Measurements from ENCODE around the gene RPS29. TPM values are rescaled to one million over a fixed set of nuclear protein-coding genes. Genes with fewer than 3 reads are reported as not detected.

RPS29 gene
- total and polyA plus RNA-seq, 4 experiments from 2014 or later: 3,602 to 10,008 (median 6,192) TPM

DNA sequence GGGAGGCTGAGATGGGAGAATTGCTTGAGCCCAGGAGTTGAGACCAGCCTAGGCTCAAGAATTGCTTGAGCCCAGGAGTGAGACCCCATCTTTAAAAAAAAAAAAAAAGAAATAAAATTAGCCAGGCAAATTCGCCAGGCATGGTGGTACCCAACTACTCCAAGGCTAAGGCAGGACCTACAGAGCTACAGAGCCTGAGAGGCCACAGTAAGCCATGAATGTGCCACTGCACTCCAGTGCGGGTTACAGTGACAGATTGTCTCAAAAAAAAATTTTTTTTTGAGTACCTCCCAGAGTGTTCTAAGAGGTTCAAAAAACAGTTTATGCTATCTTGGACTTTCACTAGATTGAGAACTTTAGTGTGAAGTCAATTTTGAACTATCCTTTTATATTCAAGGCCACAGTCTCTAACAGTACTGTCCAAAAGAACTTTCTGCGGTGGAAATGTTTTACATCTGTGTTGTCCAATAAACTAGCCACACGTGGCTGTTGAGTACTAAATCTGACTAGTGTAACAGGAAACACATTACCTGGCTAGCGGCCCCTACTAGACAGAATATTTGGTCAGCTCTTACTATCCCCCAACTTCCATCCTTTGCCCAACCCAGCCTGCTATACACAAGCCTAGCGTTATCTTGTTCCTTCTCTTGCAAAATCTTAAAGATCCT lies 31.8 kb upstream of the RPS29 start:
- Histone ChIP-seq H3K36me3 (ENCODE audit: insufficient read depth, low read length) (peaks cover 13% of the 10 kb centered on the region), H3K4me3 (ENCODE audit: low read length in 2 of 2) (no peak overlapping the region), H3K4me1 (ENCODE audit: insufficient read depth, low read length) (peaks cover 43% of the 10 kb centered on the region), H3K27ac (ENCODE audit: low read depth, low read length) (peak overlapping the region; percentile 1), H3K27me3 (ENCODE audit: insufficient read depth, low read length) (no peaks in the 10 kb centered on the region), H3K9me3 (ENCODE audit: control insufficient read depth in 1 of 2, low read length in 2 of 2) (no peaks in the 10 kb centered on the region)
- ChIA-PET CTCF (ENCODE audit: partially characterized antibody) (no interaction called here), POLR2A (ENCODE audit: partially characterized antibody) (interaction anchor here (1.1 to 2.4 kb wide), 3 partner anchors 16 to 32 kb away, joined by 4 to 9 read pairs (median 6); partner anchors contain the start of genes LRR1 and RPS29)
- Mint-ChIP-seq H3K27me3 (no peaks in the 10 kb centered on the region), H3K27ac (peak overlapping the region; percentile 51 to 100 (median 99)), H3K9me3 (peaks cover 0 to 4% (median 0%) of the 10 kb centered on the region in 8 donors), H3K36me3 (peaks cover 14 to 56% of the 10 kb centered on the region in 2 donors), H3K4me3 (peak overlapping the region in 7 of 8 donors; percentile 3 to 96 (median 25)), H3K4me1 (peaks cover 22 to 52% (median 30%) of the 10 kb centered on the region in 4 donors)
- intact Hi-C loops (cut with micrococcal nuclease): no loop called here
- no peak for DNase-seq

DNA sequence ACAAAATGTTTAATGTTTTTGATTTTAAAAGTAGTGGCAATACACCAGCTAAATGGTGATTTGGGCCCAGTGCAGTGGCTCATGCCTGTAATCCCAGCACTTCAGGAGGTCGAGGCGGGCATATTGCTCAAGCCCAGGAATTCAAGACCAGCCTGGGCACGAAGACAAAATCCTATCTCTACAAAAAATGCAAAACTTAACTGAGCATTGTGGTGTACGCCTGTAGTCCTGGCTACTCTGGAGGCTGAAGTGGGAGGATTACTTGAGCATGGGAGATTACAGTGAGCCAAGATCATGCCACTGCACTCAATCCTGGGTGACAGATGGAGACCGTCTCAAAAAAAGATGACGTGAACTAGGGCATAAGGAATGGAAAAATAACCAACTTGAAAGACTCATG lies 29.6 kb upstream of the RPS29 start:
- Mint-ChIP-seq H3K27me3 (no peaks in the 10 kb centered on the region), H3K27ac (peak overlapping the region in 1 of 7 donors; percentile 23), H3K4me3 (no peak overlapping the region), H3K9me3 (peaks cover 0 to 3% (median 0%) of the 10 kb centered on the region in 8 donors), H3K36me3 (peaks cover 14 to 46% of the 10 kb centered on the region in 2 donors), H3K4me1 (peaks cover 14 to 40% (median 19%) of the 10 kb centered on the region in 4 donors)
- ChIA-PET CTCF (ENCODE audit: partially characterized antibody) (no interaction called here), POLR2A (ENCODE audit: partially characterized antibody) (interaction anchor here (1.2 kb wide), 1 partner anchor 17 kb away, joined by 3 read pairs; the partner anchor contains the start of gene LRR1)
- Histone ChIP-seq H3K36me3 (ENCODE audit: insufficient read depth, low read length) (peaks cover 13% of the 10 kb centered on the region), H3K4me1 (ENCODE audit: insufficient read depth, low read length) (peaks cover 27% of the 10 kb centered on the region), H3K4me3 (ENCODE audit: low read length in 2 of 2) (no peak overlapping the region), H3K9me3 (ENCODE audit: control insufficient read depth in 1 of 2, low read length in 2 of 2) (no peaks in the 10 kb centered on the region), H3K27ac (ENCODE audit: low read depth, low read length) (no peak overlapping the region), H3K27me3 (ENCODE audit: insufficient read depth, low read length) (no peaks in the 10 kb centered on the region)
- DNase-seq: no peak
- intact Hi-C loops (cut with micrococcal nuclease): no loop called here

DNA sequence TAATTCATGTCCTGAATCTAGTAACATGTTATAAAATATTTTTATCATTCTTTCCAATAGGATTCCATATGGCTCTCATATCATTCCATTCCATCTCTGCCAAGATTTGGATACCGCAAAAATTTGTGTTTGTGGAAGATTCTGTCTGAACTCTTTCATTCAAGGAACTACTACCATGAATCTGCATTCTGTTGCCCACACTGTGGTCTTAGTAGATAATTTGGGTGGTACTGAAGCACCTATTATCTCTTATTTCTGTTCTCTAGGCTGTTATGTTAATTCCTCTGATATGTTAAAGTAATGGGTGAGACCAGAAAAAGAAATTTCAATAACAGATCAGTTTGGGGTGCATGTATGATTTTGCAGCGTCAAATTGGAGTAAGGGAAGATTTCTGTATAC lies 28.0 kb upstream of the RPS29 start:
- ChIA-PET POLR2A (ENCODE audit: partially characterized antibody) (no interaction called here), CTCF (ENCODE audit: partially characterized antibody) (interaction anchor here (0.8 to 1.1 kb wide), 2 partner anchors 18 to 20 kb away, joined by 3 to 5 read pairs; no protein-coding TSS in a partner anchor)
- H3K4me3 ChIP-seq (ENCODE audit: low read length in 2 of 2): no peak overlapping the region
- peaks cover 14 to 25% (median 16%) of the 10 kb centered on the region in 4 donors for H3K4me1 Mint-ChIP-seq
- H3K36me3 Mint-ChIP-seq: peaks cover 14 to 30% of the 10 kb centered on the region in 2 donors
- no peak overlapping the region for H3K27ac ChIP-seq (ENCODE audit: low read depth, low read length)
- H3K36me3 ChIP-seq (ENCODE audit: insufficient read depth, low read length): peaks cover 13% of the 10 kb centered on the region
- no peaks in the 10 kb centered on the region for H3K27me3 Mint-ChIP-seq
- H3K4me3 Mint-ChIP-seq: no peak overlapping the region
- peak overlapping the region in 3 of 7 donors; percentile 4 to 74 (median 35) for H3K27ac Mint-ChIP-seq
- peaks cover 22% of the 10 kb centered on the region for H3K4me1 ChIP-seq (ENCODE audit: insufficient read depth, low read length)
- intact Hi-C loops (cut with micrococcal nuclease): no loop called here
- no peak for DNase-seq
- H3K9me3 Mint-ChIP-seq: no peaks in the 10 kb centered on the region
- H3K27me3 ChIP-seq (ENCODE audit: insufficient read depth, low read length): no peaks in the 10 kb centered on the region
- H3K9me3 ChIP-seq (ENCODE audit: control insufficient read depth in 1 of 2, low read length in 2 of 2): no peaks in the 10 kb centered on the region

DNA sequence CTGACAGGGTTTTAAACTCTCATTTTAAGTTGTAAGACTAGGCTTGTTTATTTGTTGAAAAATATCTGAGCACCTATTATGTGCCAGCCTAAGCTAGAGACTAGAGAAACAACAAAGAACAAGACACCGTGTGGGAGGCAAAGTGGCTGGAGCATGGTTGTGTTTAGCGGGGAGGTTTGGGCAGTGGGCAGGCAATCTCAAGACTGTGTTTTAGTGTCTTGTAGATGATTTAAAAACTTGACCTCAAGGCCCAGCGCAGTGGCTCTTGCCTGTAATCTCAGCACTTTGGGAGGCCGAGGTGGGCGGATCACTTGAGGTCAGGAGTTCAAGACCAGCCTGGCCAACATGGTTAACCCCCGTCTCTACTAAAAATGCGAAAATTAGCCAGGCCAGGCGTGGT lies 26.5 kb upstream of the RPS29 start:
- Mint-ChIP-seq H3K27me3 (no peaks in the 10 kb centered on the region), H3K27ac (no peak overlapping the region), H3K9me3 (no peaks in the 10 kb centered on the region), H3K4me1 (peaks cover 4 to 16% (median 6%) of the 10 kb centered on the region in 4 donors), H3K36me3 (peaks cover 4 to 22% of the 10 kb centered on the region in 2 donors), H3K4me3 (no peak overlapping the region)
- peaks cover 7% of the 10 kb centered on the region for H3K4me1 ChIP-seq (ENCODE audit: insufficient read depth, low read length)
- no peaks in the 10 kb centered on the region for H3K9me3 ChIP-seq (ENCODE audit: control insufficient read depth in 1 of 2, low read length in 2 of 2)
- POLR2A ChIA-PET (ENCODE audit: partially characterized antibody): interaction anchor here (4.5 kb wide), 1 partner anchor 8 kb away, joined by 21 read pairs; the partner anchor contains the start of genes MGAT2 and RPL36AL
- H3K36me3 ChIP-seq (ENCODE audit: insufficient read depth, low read length): peaks cover 2% of the 10 kb centered on the region
- H3K27ac ChIP-seq (ENCODE audit: low read depth, low read length): no peak overlapping the region
- intact Hi-C loops (cut with micrococcal nuclease): no loop called here
- no peak for DNase-seq
- no peak overlapping the region for H3K4me3 ChIP-seq (ENCODE audit: low read length in 2 of 2)
- H3K27me3 ChIP-seq (ENCODE audit: insufficient read depth, low read length): no peaks in the 10 kb centered on the region
- CTCF ChIA-PET (ENCODE audit: partially characterized antibody): interaction anchor here (1.2 to 3.1 kb wide), 2 partner anchors 8 to 21 kb away, joined by 3 to 9 read pairs; partner anchors contain the start of genes MGAT2 and RPL36AL

DNA sequence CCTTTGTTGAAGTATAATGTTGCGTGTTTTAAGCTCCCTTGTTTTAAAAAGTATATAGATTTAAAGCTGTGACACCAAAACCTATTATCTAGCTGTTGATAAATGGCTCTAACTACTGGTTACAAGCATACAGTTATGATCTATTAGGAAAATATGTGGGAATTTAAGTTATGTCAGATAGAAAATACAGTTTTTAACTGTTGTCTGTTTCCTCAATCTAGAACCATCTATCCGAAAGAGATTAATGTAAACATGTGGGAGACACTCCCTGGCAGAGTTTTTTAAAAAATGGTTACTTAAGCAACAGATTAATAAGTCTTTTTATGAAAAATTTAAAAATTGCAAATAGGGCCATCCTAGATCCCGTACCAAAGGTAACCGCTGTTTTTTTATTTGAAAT lies 26.1 kb upstream of the RPS29 start:
- peaks cover 3% of the 10 kb centered on the region for H3K4me1 ChIP-seq (ENCODE audit: insufficient read depth, low read length)
- CTCF ChIA-PET (ENCODE audit: partially characterized antibody): interaction anchor here (1.2 to 3.1 kb wide), 2 partner anchors 8 to 22 kb away, joined by 3 to 9 read pairs; partner anchors contain the start of genes MGAT2 and RPL36AL
- H3K27me3 Mint-ChIP-seq: no peaks in the 10 kb centered on the region
- peaks cover under 1 to 18% of the 10 kb centered on the region in 2 donors for H3K36me3 Mint-ChIP-seq
- no peak overlapping the region for H3K27ac Mint-ChIP-seq
- DNase-seq: no peak
- no peak overlapping the region for H3K4me3 Mint-ChIP-seq
- no peaks in the 10 kb centered on the region for H3K9me3 Mint-ChIP-seq
- no peaks in the 10 kb centered on the region for H3K9me3 ChIP-seq (ENCODE audit: control insufficient read depth in 1 of 2, low read length in 2 of 2)
- POLR2A ChIA-PET (ENCODE audit: partially characterized antibody): interaction anchor here (0.6 to 4.5 kb wide), 2 partner anchors 8 to 287 kb away, joined by 5 to 21 read pairs; partner anchors contain the start of genes MGAT2 and RPL36AL
- H3K27ac ChIP-seq (ENCODE audit: low read depth, low read length): no peak overlapping the region
- peaks cover 0 to 12% (median 4%) of the 10 kb centered on the region in 4 donors for H3K4me1 Mint-ChIP-seq
- H3K36me3 ChIP-seq (ENCODE audit: insufficient read depth, low read length): no peaks in the 10 kb centered on the region
- intact Hi-C loops (cut with micrococcal nuclease): no loop called here
- no peak overlapping the region for H3K4me3 ChIP-seq (ENCODE audit: low read length in 2 of 2)
- no peaks in the 10 kb centered on the region for H3K27me3 ChIP-seq (ENCODE audit: insufficient read depth, low read length)

DNA sequence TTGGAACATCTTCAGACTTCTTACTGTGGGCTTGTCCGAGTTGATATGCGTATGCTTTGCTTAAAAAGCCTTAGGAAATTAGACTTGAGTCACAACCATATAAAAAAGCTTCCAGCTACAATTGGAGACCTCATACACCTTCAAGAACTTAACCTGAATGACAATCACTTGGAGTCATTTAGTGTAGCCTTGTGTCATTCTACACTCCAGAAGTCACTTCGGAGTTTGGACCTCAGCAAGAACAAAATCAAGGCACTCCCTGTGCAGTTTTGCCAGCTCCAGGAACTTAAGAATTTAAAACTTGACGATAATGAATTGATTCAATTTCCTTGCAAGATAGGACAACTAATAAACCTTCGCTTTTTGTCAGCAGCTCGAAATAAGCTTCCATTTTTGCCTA lies 21.4 kb upstream of the RPS29 start:
- no peaks in the 10 kb centered on the region for H3K9me3 Mint-ChIP-seq
- H3K36me3 Mint-ChIP-seq: peaks cover 3 to 18% of the 10 kb centered on the region in 2 donors
- peak overlapping the region in 1 of 7 donors; percentile 69 for H3K27ac Mint-ChIP-seq
- H3K27me3 Mint-ChIP-seq: no peaks in the 10 kb centered on the region
- no peaks in the 10 kb centered on the region for H3K36me3 ChIP-seq (ENCODE audit: insufficient read depth, low read length)
- ChIA-PET POLR2A (ENCODE audit: partially characterized antibody) (interaction anchor here (1.0 kb wide), 1 partner anchor 13 kb away, joined by 5 read pairs; the partner anchor contains the start of genes MGAT2 and RPL36AL), CTCF (ENCODE audit: partially characterized antibody) (interaction anchor here (1.0 to 2.0 kb wide), 4 partner anchors 9 to 245 kb away, joined by 3 to 10 read pairs (median 3); partner anchors contain the start of genes LRR1, MGAT2, NEMF and RPL36AL)
- no peak overlapping the region for H3K4me3 Mint-ChIP-seq
- DNase-seq: no peak
- intact Hi-C loops (cut with micrococcal nuclease): no loop called here
- no peak overlapping the region for H3K27ac ChIP-seq (ENCODE audit: low read depth, low read length)
- H3K4me1 Mint-ChIP-seq: peaks cover 0 to 14% (median 4%) of the 10 kb centered on the region in 4 donors
- no peaks in the 10 kb centered on the region for H3K9me3 ChIP-seq (ENCODE audit: control insufficient read depth in 1 of 2, low read length in 2 of 2)
- no peak overlapping the region for H3K4me3 ChIP-seq (ENCODE audit: low read length in 2 of 2)
- no peaks in the 10 kb centered on the region for H3K4me1 ChIP-seq (ENCODE audit: insufficient read depth, low read length)
- H3K27me3 ChIP-seq (ENCODE audit: insufficient read depth, low read length): no peaks in the 10 kb centered on the region

All from CD4-positive, alpha-beta memory T cell (primary cell).